ENCODE measurements around the gene RAB27A.

RAB27A gene

DNA sequence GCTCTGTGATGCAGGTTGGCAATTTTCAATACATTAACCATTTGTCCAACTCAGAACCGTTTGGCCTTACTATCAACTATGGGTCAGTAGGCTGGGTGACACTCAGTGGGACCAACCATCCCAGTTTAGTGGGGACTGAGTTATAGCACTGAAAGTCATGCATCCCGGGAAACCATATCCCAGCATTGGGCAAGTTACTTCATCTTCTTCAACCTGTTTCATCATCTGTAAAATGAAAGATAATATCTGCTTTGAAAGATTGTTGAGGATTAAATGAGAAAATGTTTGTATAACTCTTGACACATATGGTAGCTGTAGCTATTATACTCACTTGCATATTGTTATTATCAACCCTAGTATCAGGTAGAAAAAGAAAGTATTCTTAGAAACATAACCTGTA, 11.9 kb downstream of the RAB27A start:
- H3K4me2 ChIP-seq: peak overlapping the region; percentile 19 to 82 (median 72)

DNA sequence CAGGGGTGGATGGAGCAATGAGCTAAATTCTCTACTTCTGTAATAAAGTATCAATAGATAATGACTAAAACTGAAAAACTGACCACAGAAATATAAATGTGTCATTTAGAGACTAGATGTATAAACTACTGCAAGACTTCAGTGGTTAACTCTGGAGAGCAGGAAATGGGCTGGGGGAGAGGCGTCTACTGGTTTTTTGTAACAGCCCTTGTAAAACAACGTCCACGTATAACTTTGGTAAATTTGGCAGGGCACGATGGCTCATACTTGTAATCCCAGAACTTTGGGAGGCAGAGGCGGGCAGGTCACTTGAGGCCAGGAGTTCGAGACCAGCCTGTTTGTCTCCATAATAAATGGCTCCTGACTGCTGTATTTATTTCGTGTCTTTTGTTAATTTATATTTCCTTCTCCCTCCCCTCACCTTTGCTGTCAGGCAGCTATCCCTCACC, 12.5 kb downstream of the RAB27A start:
- H3K36me3 ChIP-seq: peaks cover 0 to 54% (median 7%) of the 10 kb centered on the region in 11 experiments; a peak in 10 of 22 replicates
- H4K20me1 ChIP-seq: 0 out of 22 replicates have a peak, but pooled peaks cover 0 to 6% (median 0%) of the 10 kb centered on the region in 11 experiments
- peak overlapping the region in 10 of 11 experiments; percentile 57 to 93 (median 79); a peak in 21 of 22 replicates for H3K27ac ChIP-seq
- peak overlapping the region in 8 of 11 experiments; percentile 8 to 75 (median 56); a peak in 12 of 22 replicates for H3K9ac ChIP-seq
- H3K4me1 ChIP-seq: peaks cover 21 to 91% (median 68%) of the 10 kb centered on the region in 10 experiments
- peak overlapping the region; percentile 19 to 82 (median 72) for H3K4me2 ChIP-seq
- 0 out of 22 replicates have a peak, but pooled peaks of 1 of the 11 experiments have one; percentile 11 for TF ChIP-seq Cebpa-rat (IDR thresholded peaks at IDR 0.05)
- H3K4me3 ChIP-seq: peak overlapping the region in 1 of 10 experiments; percentile 44; a peak in 2 of 20 replicates
- H3K9me3 ChIP-seq (replicated peaks in 1 of 11): peaks cover 0 to 31% (median 11%) of the 10 kb centered on the region in 11 experiments; a peak in 10 of 22 replicates
- H3K27me3 ChIP-seq: no peaks in the 10 kb centered on the region

More for the DNA sequence above, 11.9 kb downstream of the RAB27A start:
- Histone ChIP-seq H3K36me3 (peaks cover 0 to 49% (median 7%) of the 10 kb centered on the region in 11 experiments; a peak in 10 of 22 replicates), H3K27me3 (no peaks in the 10 kb centered on the region), H3K4me3 (peak overlapping the region in 1 of 10 experiments; percentile 44; a peak in 2 of 20 replicates), H3K9me3 (replicated peaks in 1 of 11) (peaks cover 0 to 25% (median 8%) of the 10 kb centered on the region in 11 experiments; a peak in 9 of 22 replicates), H3K9ac (peak overlapping the region in 7 of 11 experiments; percentile 19 to 75 (median 62); a peak in 10 of 22 replicates), H3K27ac (peak overlapping the region; percentile 41 to 93 (median 78); a peak in 20 of 22 replicates), H4K20me1 (0 out of 22 replicates have a peak, but pooled peaks cover 0 to 7% (median 0%) of the 10 kb centered on the region in 11 experiments), H3K4me1 (peaks cover 26 to 91% (median 73%) of the 10 kb centered on the region in 10 experiments)
- TF ChIP-seq Cebpa-rat (IDR thresholded peaks at IDR 0.05): no peak

DNA sequence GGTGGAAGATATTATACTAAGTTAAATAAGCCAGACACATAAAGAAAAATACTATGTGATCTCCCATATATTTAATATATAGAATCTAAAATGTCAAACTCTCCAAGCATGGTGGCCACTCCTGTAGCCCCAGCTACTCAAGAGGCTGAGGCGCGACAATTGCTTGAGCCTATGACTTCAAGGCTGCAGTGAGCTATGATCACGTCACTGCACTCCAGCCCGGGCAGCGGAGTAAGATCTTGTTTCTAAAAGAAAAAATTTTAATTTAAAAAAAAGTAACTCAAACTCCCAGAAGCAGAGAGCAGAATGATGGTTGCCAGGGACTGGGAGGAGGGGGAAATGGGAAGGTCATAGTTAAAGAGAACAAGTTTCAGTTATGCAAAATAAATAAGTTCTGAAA, 13.3 kb downstream of the RAB27A start:
- H3K4me3 ChIP-seq: no peak overlapping the region
- no peaks in the 10 kb centered on the region for H3K27me3 ChIP-seq
- no peak for TF ChIP-seq Cebpa-rat (IDR thresholded peaks at IDR 0.05)
- peak overlapping the region in 8 of 11 experiments; percentile 19 to 82 (median 77); a peak in 16 of 22 replicates for H3K4me2 ChIP-seq
- peaks cover 15 to 91% (median 59%) of the 10 kb centered on the region in 10 experiments for H3K4me1 ChIP-seq
- peaks cover 0 to 59% (median 7%) of the 10 kb centered on the region in 11 experiments; a peak in 10 of 22 replicates for H3K36me3 ChIP-seq
- peak overlapping the region in 3 of 11 experiments; percentile 64 to 75 (median 75); a peak in 3 of 22 replicates for H3K9ac ChIP-seq
- H3K27ac ChIP-seq: peak overlapping the region in 10 of 11 experiments; percentile 14 to 93 (median 79); a peak in 15 of 22 replicates
- H3K9me3 ChIP-seq (replicated peaks in 1 of 11): peaks cover 0 to 31% (median 12%) of the 10 kb centered on the region in 11 experiments; a peak in 10 of 22 replicates
- no peaks in the 10 kb centered on the region for H4K20me1 ChIP-seq

DNA sequence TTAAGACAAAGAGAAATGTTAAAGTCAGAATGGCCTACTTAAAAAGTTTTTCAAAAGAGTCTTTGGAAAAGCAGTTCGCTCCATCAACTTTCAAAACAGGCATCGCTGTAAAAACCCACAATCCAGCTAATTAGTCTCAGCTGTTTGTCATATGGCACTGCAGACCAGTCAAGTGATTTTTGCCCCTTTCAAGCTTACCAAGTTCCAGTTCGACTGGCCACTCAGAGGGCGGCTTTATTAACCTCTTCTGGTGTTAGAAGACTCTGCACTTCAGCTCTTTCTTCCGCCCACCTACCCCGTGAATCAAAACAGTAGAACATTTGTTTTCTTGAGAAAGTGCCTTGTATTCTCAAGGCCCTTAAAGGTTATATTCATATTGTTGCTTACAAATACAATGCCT, 19.3 kb downstream of the RAB27A start:
- TF ChIP-seq Cebpa-rat (IDR thresholded peaks at IDR 0.05): no peak
- Histone ChIP-seq H3K36me3 (peaks cover 0 to 86% (median 30%) of the 10 kb centered on the region in 11 experiments; a peak in 15 of 22 replicates), H3K9ac (no peak overlapping the region), H4K20me1 (no peaks in the 10 kb centered on the region), H3K4me2 (peak overlapping the region in 6 of 11 experiments; percentile 2 to 90 (median 60); a peak in 10 of 22 replicates), H3K9me3 (replicated peaks in 1 of 11) (peaks cover 0 to 29% (median 12%) of the 10 kb centered on the region in 11 experiments; a peak in 10 of 22 replicates), H3K27ac (peak overlapping the region in 6 of 11 experiments; percentile 34 to 87 (median 80); a peak in 7 of 22 replicates), H3K4me3 (no peak overlapping the region), H3K27me3 (no peaks in the 10 kb centered on the region), H3K4me1 (peaks cover 20 to 92% (median 51%) of the 10 kb centered on the region in 10 experiments)

DNA sequence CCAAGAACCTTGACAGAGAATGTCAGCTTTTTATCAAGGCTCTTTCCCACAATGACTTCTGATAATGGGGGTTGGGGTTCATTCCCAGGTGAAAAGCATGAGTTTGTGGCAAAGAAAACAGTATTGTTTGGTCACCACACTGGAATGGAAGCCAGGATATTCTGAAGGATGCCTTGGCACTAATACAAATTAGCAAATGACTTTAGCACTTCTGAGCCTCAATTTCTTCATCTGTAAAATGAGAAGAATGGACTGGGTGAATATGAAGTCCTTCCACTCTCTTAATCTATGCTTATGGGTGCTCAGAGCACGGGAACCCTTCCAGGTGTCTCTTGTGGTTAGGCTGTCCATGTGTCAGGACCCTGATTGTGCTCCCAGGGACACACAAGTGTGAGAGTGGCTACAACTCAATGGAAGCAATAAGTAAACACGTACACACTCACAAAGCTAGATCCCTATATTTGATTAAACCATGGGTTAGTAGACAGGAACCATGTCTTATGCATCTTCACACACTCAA, 21.4 kb downstream of the RAB27A start:
- Histone ChIP-seq H3K27me3 (no peaks in the 10 kb centered on the region), H4K20me1 (no peaks in the 10 kb centered on the region), H3K9ac (peak overlapping the region; percentile 40 to 73 (median 68); a peak in 21 of 22 replicates), H3K4me2 (peak overlapping the region; percentile 70 to 90 (median 79)), H3K36me3 (peaks cover 0 to 87% (median 38%) of the 10 kb centered on the region in 11 experiments; a peak in 15 of 22 replicates), H3K27ac (peak overlapping the region; percentile 53 to 87 (median 77)), H3K9me3 (replicated peaks in 1 of 11) (peaks cover 0 to 13% (median 10%) of the 10 kb centered on the region in 11 experiments; a peak in 9 of 22 replicates), H3K4me1 (peaks cover 20 to 82% (median 47%) of the 10 kb centered on the region in 10 experiments), H3K4me3 (peak overlapping the region in 4 of 10 experiments; percentile 5 to 47 (median 28); a peak in 6 of 20 replicates)
- TF ChIP-seq Cebpa-rat (IDR thresholded peaks at IDR 0.05): no peak

DNA sequence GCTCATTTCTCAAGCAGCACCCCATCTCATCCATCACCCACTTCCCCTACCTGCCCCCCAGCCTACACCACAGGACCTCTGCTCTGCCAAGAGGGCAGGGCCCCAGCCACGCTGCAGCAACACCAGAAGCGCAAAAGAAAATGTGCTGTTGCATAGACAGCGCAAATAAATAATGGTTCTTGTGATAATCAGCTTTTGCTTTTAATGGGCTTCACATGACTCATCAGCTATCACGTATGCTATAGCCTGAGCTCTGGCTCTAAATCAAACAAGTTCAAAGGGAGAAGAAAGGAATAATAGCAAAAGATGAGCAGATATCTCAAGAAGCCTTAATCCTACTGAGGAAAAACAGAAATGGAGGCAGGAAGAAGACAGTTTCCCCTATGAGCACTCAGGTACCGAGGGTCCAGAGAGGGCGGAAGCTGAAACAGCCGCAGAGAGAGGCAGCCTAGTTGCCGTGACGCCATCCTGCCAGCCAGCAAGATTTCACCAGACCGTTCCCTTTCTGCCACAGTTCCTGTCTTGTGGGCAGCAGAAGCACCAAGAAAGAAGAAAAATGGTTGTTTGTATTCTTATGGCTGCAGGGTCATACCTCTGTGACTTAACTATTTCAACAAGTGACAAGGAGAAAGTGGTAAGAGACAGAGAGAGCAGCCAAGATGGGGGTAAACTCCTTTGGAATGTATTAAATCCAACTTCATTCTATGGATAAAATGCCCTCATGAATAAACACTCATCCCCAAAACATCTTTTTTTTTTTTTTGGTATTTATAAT, 22.0 kb downstream of the RAB27A start:
- Histone ChIP-seq H3K4me2 (peak overlapping the region; percentile 70 to 90 (median 79)), H3K4me1 (peaks cover 20 to 77% (median 47%) of the 10 kb centered on the region in 10 experiments), H3K27me3 (no peaks in the 10 kb centered on the region), H3K9me3 (replicated peaks in 1 of 11) (peaks cover 0 to 6% (median 4%) of the 10 kb centered on the region in 11 experiments; a peak in 8 of 22 replicates), H4K20me1 (no peaks in the 10 kb centered on the region), H3K27ac (peak overlapping the region; percentile 53 to 87 (median 77); a peak in 21 of 22 replicates), H3K36me3 (peaks cover 0 to 87% (median 45%) of the 10 kb centered on the region in 11 experiments; a peak in 15 of 22 replicates), H3K9ac (peak overlapping the region; percentile 40 to 73 (median 68); a peak in 21 of 22 replicates), H3K4me3 (peak overlapping the region in 8 of 10 experiments; percentile 3 to 47 (median 20); a peak in 13 of 20 replicates)
- peak in 4 of 11 experiments; percentile 31 to 75 (median 58); a peak in 7 of 22 replicates for TF ChIP-seq Cebpa-rat (IDR thresholded peaks at IDR 0.05)

DNA sequence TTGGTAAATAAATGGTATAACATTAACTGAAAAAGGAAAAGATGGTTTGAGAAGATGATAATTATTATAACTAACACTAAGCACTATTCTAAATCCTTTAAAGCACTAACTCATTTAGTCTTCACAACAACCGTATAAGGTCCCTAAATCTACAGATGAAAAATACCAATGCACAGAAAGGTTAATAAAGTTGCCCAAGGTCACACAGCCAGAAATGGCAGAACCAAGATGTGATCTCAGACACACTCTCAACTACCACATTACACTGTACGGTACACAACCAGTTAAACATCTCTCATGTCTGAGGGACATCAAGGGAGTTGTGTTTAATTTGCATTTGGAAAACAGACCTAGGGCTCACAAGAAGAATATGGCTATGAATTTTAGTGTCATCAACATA, 23.1 kb downstream of the RAB27A start:
- Histone ChIP-seq H3K36me3 (peaks cover 0 to 87% (median 55%) of the 10 kb centered on the region in 11 experiments; a peak in 15 of 22 replicates), H3K4me1 (peaks cover 20 to 66% (median 47%) of the 10 kb centered on the region in 10 experiments), H3K27ac (peak overlapping the region; percentile 53 to 87 (median 77); a peak in 21 of 22 replicates), H3K4me2 (peak overlapping the region; percentile 70 to 90 (median 79); a peak in 18 of 22 replicates), H4K20me1 (peaks cover 0 to 9% (median 0%) of the 10 kb centered on the region in 11 experiments; a peak in 2 of 22 replicates), H3K4me3 (no peak overlapping the region), H3K9ac (peak overlapping the region in 1 of 11 experiments; percentile 70; a peak in 1 of 22 replicates), H3K27me3 (no peaks in the 10 kb centered on the region), H3K9me3 (replicated peaks in 1 of 11) (no peaks in the 10 kb centered on the region)
- no peak for TF ChIP-seq Cebpa-rat (IDR thresholded peaks at IDR 0.05)
